Panc1 (cell line): ENCODE data around the gene DEPDC4. TPM values are rescaled to one million over a fixed set of nuclear protein-coding genes. Genes with fewer than 3 reads are reported as not detected.

Experiments
- ATAC-seq: fragments of 200-7000 bp; cut with Tn5 transposase; 2 replicates; pipeline ENCODE4 v1.9.1; 2020; ENCODE audit warnings: mild to moderate bottlenecking, moderate library complexity
- BruUV-seq: library from RNA; stranded (reverse); fragments of 400-500 nt; replicated peaks from 2 replicates; lab custom pipeline; 2021; lab: Mats Ljungman, UMichigan
- CTCF ChIA-PET: fragments of 300-600 bp; sonication (Branson Sonifier 250); formaldehyde crosslinking; loops from one replicate; lab custom pipeline; 2022; ENCODE audit warnings: antibody characterized with exemption; lab: Charles Lee
- POLR2A ChIA-PET: fragments of 300-600 bp; sonication (Branson Sonifier 250); formaldehyde crosslinking; loops from one replicate; lab custom pipeline; 2022; ENCODE audit warnings: antibody characterized with exemption; lab: Charles Lee
- DNase-seq: peaks from one replicate; pipeline ENCODE4 v3.0.0-alpha.2; 2010; ENCODE audit warnings: low read depth, low spot score
- H3K27ac ChIP-seq: 2 replicates; pipeline ENCODE4 v1.5.1; 2011; ENCODE audit warnings: mild to moderate bottlenecking, low read length, inconsistent platforms
- H3K27me3 ChIP-seq: fragments of 200-500 bp; sonication (Bioruptor generic); 2 replicates; pipeline ENCODE4 v1.6.0; 2014; ENCODE audit warnings: low read length, inconsistent platforms; ENCODE audit not compliant: control insufficient read depth, insufficient read depth
- H3K36me3 ChIP-seq: fragments of 200-500 bp; sonication (Bioruptor generic); 2 replicates; pipeline ENCODE4 v1.5.1; 2014; ENCODE audit warnings: inconsistent platforms, mild to moderate bottlenecking, low read length, moderate library complexity; ENCODE audit not compliant: control insufficient read depth, insufficient read depth
- H3K4me1 ChIP-seq: 2 replicates; pipeline ENCODE4 v1.5.1; 2011; ENCODE audit warnings: inconsistent platforms, mild to moderate bottlenecking, low read length, moderate library complexity; ENCODE audit not compliant: control insufficient read depth, insufficient read depth
- H3K4me3 ChIP-seq, 2 experiments: 2 replicates each; pipeline ENCODE4 v1.5.1; 2011 to 2012; ENCODE audit warnings: low read depth in 2 of 2, low read length in 2 of 2, mild to moderate bottlenecking in 2 of 2, inconsistent platforms in 1 of 2, moderate library complexity in 1 of 2
- H3K9me3 ChIP-seq: fragments of 200-500 bp; sonication (Bioruptor generic); 2 replicates; pipeline ENCODE4 v1.5.1; 2014; ENCODE audit warnings: low read depth, mild to moderate bottlenecking, inconsistent platforms, low read length, moderate library complexity; ENCODE audit not compliant: control insufficient read depth, insufficient read depth
- POLR2AphosphoS5 ChIP-seq: IDR thresholded peaks from 2 replicates; pipeline ENCODE4 v1.6.1; 2012; ENCODE audit warnings: mild to moderate bottlenecking, low read depth, low read length, moderate library complexity
- REST ChIP-seq, 2 experiments: IDR thresholded peaks; 2 replicates each; pipeline ENCODE4 v1.6.1; 2011 to 2012; ENCODE audit warnings: low read depth in 2 of 2, control low read depth in 1 of 2, low read length in 1 of 2, mild to moderate bottlenecking in 1 of 2, moderate library complexity in 1 of 2; ENCODE audit not compliant: insufficient read depth in 1 of 2
- SIN3A ChIP-seq: IDR thresholded peaks from 2 replicates; pipeline ENCODE4 v1.6.1; 2012; ENCODE audit warnings: low read depth, mild to moderate bottlenecking, low read length, moderate library complexity, borderline replicate concordance; ENCODE audit not compliant: insufficient read depth
- TCF7L2 ChIP-seq: IDR thresholded peaks from 2 replicates; pipeline ENCODE4 v1.6.1; 2011; ENCODE audit warnings: mild to moderate bottlenecking, low read depth, low read length, inconsistent platforms
- in situ Hi-C: cut with HindIII; loops from 2 replicates; pipeline ENCODE4 v1.10.0; 2016; ENCODE audit warnings: low sequenced_read_pairs, low pct_unique_long_range_greater_than_20kb
- intact Hi-C: fragments of 100-400 bp; cut with micrococcal nuclease; formaldehyde crosslinking; loops from one replicate; pipeline ENCODE4 v1.10.0; 2022; ENCODE audit not compliant: unreplicated experiment
- total RNA-seq: library from RNA; stranded (reverse); gene quantifications from one replicate; pipeline ENCODE4 v1.2.1, GENCODE V29; 2021; ENCODE audit not compliant: unreplicated experiment
- TF ChIP-seq, protein P1 (sequence below): fragments of 450-650 bp; IDR thresholded peaks from 2 replicates; pipeline ENCODE4 v1.5.1; 2017; ENCODE audit warnings: mild to moderate bottlenecking

Gene DEPDC4
- total RNA-seq, 1 experiment from 2014 or later, result 2.6 TPM

DNA sequence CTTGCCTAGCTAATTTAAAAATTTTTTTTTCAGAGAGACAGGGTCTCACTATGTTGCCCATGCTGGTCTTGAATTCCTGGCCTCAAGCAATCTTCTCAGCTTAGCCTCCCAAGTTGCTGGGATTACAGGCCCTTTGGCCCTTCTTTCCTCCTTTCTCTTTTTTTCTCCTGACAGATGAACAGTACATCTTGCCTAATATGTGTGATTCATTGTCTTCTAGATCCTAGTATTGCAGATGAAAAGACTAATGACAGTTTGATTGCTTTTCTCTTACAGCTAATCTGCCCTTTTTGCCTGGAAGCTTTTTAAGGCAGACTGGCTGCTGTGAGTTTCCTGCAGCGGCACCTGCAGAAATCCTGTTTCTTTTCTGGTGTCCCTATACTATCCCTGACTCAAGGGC is 12.0 kb downstream of the DEPDC4 start:
- TF ChIP-seq, protein P1, sequence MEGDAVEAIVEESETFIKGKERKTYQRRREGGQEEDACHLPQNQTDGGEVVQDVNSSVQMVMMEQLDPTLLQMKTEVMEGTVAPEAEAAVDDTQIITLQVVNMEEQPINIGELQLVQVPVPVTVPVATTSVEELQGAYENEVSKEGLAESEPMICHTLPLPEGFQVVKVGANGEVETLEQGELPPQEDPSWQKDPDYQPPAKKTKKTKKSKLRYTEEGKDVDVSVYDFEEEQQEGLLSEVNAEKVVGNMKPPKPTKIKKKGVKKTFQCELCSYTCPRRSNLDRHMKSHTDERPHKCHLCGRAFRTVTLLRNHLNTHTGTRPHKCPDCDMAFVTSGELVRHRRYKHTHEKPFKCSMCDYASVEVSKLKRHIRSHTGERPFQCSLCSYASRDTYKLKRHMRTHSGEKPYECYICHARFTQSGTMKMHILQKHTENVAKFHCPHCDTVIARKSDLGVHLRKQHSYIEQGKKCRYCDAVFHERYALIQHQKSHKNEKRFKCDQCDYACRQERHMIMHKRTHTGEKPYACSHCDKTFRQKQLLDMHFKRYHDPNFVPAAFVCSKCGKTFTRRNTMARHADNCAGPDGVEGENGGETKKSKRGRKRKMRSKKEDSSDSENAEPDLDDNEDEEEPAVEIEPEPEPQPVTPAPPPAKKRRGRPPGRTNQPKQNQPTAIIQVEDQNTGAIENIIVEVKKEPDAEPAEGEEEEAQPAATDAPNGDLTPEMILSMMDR, result no peak
- TF ChIP-seq REST (IDR thresholded peaks at IDR 0.05; ENCODE audit: insufficient read depth in 1 of 2, low read depth in 2 of 2, low read length in 1 of 2) (no peak), POLR2AphosphoS5 (no peak), TCF7L2 (no peak), SIN3A (no peak)
- Histone ChIP-seq H3K4me3 (no peak overlapping the region), H3K27me3 (no peaks in the 10 kb centered on the region), H3K27ac (no peak overlapping the region), H3K9me3 (no peaks in the 10 kb centered on the region), H3K36me3 (no peaks in the 10 kb centered on the region), H3K4me1 (no peaks in the 10 kb centered on the region)
- ATAC-seq, result no peak
- in situ Hi-C loops (no loop called here), intact Hi-C loops (no loop called here)
- ChIA-PET CTCF (no interaction called here), POLR2A (no interaction called here)
- no peak for DNase-seq
- BruUV-seq, result no TSS peak

GRCh38 chr12:100253437-100253836 is 13.4 kb downstream of the DEPDC4 start:
- ATAC-seq (no peak), DNase-seq (no peak)
- ChIA-PET CTCF (no interaction called here), POLR2A (no interaction called here)
- Histone ChIP-seq H3K27me3 (no peaks in the 10 kb centered on the region), H3K27ac (no peak overlapping the region), H3K36me3 (no peaks in the 10 kb centered on the region), H3K9me3 (no peaks in the 10 kb centered on the region), H3K4me3 (no peak overlapping the region), H3K4me1 (no peaks in the 10 kb centered on the region)
- TF ChIP-seq TCF7L2 (no peak), REST (IDR thresholded peaks at IDR 0.05; ENCODE audit: insufficient read depth in 1 of 2, low read depth in 2 of 2, low read length in 1 of 2) (no peak), POLR2AphosphoS5 (no peak), SIN3A (no peak)
- TF ChIP-seq, protein P1, result no peak
- BruUV-seq, result no TSS peak
- intact Hi-C loops (no loop called here), in situ Hi-C loops (no loop called here)
